Mesodermal cell (in vitro differentiated cells): Measurements from ENCODE around the gene GGNBP2.
"Not testable (repeated sequence)": the region's sequence is repeated elsewhere in the genome, so short reads cannot be mapped to it uniquely, and the experiment has no call there.

Experiments used
- H3K27ac ChIP-seq: 2 replicates; pipeline ENCODE4 v1.7.0; 2013; ENCODE audit warnings: mild to moderate bottlenecking, low read depth, low read length, moderate library complexity; ENCODE audit not compliant: severe bottlenecking
- H3K36me3 ChIP-seq: 2 replicates; pipeline ENCODE4 v1.7.1; 2013; ENCODE audit warnings: mild to moderate bottlenecking, low read length, moderate library complexity; ENCODE audit not compliant: control insufficient read depth, insufficient read depth
- H3K4me1 ChIP-seq: one replicate; pipeline ENCODE4 v1.7.1; 2013; ENCODE audit warnings: mild to moderate bottlenecking, low read length; ENCODE audit not compliant: insufficient read depth, control insufficient read depth, poor library complexity, severe bottlenecking
- H3K4me3 ChIP-seq: 2 replicates; pipeline ENCODE4 v1.7.0; 2013; ENCODE audit warnings: low read length, control low read depth, mild to moderate bottlenecking; ENCODE audit not compliant: insufficient read depth, poor library complexity, severe bottlenecking; ENCODE audit errors: extremely low read depth
- H3K9me3 ChIP-seq: 2 replicates; pipeline ENCODE4 v1.7.1; 2013; ENCODE audit warnings: mild to moderate bottlenecking, low read length, moderate library complexity; ENCODE audit not compliant: control insufficient read depth
- WGBS, 2 experiments: methylation state at CpG; one replicate each; pipeline ENCODE4 v1.1.5; 2013; ENCODE audit warnings: missing lambda C conversion rate in 2 of 2; ENCODE audit not compliant: insufficient coverage in 2 of 2; 5-methylcytosine and 5-hydroxymethylcytosine counted together

The GGNBP2 gene

DNA sequence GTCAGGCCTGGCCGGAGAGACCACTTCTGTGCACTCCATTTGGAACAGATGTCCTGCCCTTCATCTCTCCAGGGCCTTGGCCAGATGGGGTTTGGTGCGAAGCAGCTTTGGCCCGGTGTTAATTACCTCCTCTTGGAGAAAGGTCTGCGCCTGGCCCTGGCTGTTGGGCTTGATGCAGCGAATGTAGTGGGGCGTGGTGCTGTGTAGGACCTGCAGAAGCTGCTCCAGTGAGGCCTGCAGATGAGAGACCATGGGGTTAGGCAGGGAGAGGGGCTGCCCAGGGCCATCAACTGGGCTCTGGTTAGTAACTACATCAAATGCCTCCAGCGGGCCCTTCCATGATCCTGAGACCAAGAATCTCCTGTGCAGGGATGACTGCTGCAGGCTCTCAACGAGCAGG, 39.5 kb upstream of the GGNBP2 start:
- WGBS, 2 experiments: 95 to 97% methylated on average over 7 to 8 of the region's 8 CpGs
- H3K36me3 ChIP-seq: peaks cover 92% of the 10 kb centered on the region
- no peak overlapping the region for H3K27ac ChIP-seq
- peaks cover 4% of the 10 kb centered on the region for H3K4me1 ChIP-seq
- no peaks in the 10 kb centered on the region for H3K9me3 ChIP-seq
- no peak overlapping the region for H3K4me3 ChIP-seq

DNA sequence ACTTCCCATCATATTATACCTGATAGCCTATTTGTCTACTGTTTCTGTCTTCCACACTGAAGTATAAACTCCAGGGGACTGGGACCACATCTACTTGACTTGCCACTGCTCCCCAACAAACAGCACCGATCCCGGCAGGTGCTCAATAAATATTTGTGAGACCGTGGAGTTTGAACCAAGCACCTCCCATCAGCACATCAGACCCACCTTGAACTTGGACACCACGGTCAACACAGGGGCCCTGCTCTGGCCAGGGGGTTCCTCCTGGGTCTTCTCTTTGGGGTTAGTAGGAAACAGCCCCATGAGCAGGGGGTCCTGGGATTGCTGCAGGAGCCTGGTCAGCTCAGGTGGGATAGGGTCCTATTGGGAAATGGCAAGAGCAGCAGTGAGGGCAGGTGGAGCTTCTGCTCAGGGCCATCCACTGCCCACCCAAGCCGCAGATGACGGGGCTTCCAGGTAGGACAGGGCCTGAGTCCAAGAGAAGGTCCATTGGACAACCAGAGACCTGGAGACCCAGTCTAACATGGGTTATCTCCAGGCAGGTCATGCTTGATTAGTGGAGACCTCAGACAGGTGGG, 38.4 kb upstream of the GGNBP2 start:
- WGBS, 2 experiments: 82% methylated on average over 4 to 5 of the region's 6 CpGs
- Histone ChIP-seq H3K27ac (no peak overlapping the region), H3K4me1 (peaks cover 4% of the 10 kb centered on the region), H3K4me3 (no peak overlapping the region), H3K36me3 (peaks cover 95% of the 10 kb centered on the region), H3K9me3 (no peaks in the 10 kb centered on the region)

DNA sequence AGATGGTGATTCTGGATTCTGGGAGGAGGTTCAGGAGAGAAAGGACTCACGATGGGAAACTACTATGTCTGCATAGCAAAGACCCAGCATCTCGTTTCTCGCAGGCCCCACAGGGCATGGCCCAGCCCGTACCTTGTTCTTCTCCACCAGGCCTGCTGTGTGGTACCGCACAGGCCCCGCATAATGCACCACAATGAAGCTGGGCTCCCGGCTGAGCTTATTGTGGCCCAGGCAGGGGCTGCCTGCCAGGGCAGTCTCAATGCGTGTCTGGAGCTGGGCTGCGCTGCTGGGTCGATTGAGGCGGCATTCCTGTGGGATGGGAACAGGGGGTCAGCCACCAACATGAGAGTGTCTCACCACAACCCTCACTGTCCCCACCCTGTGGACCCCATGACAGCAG, 37.9 kb upstream of the GGNBP2 start:
- Histone ChIP-seq H3K27ac (no peak overlapping the region), H3K36me3 (peaks cover 94% of the 10 kb centered on the region)
- WGBS, 2 experiments: 95 to 97% methylated on average over 4 to 9 of the region's 11 CpGs

DNA sequence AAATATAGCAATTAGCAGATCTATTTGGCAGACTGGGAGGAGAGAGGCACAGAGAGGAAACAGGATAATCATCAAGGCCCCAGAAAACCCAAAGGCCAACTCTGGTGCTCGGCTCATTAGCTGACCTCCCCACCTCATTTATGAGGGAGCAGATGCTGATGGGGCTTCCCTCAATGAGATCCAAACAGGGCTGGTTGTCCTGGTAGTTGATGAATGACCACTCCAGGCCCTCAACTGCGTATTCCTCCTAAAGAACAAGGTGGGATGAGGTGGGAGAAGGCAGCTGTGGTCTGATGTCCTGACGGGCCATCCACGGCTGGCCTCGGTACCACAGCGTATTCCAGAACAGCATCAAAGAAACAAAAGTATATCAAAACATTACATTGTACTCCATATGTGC, 37.5 kb upstream of the GGNBP2 start:
- H3K9me3 ChIP-seq: no peaks in the 10 kb centered on the region
- no peaks in the 10 kb centered on the region for H3K4me1 ChIP-seq
- no peak overlapping the region for H3K4me3 ChIP-seq
- 86 to 100% methylated on average over 1 to 2 of the region's 6 CpGs for WGBS, 2 experiments
- peaks cover 92% of the 10 kb centered on the region for H3K36me3 ChIP-seq
- H3K27ac ChIP-seq: no peak overlapping the region

More for the DNA sequence above, 37.9 kb upstream of the GGNBP2 start:
- no peaks in the 10 kb centered on the region for H3K9me3 ChIP-seq
- H3K4me1 ChIP-seq: peaks cover under 1% of the 10 kb centered on the region
- H3K4me3 ChIP-seq: no peak overlapping the region

DNA sequence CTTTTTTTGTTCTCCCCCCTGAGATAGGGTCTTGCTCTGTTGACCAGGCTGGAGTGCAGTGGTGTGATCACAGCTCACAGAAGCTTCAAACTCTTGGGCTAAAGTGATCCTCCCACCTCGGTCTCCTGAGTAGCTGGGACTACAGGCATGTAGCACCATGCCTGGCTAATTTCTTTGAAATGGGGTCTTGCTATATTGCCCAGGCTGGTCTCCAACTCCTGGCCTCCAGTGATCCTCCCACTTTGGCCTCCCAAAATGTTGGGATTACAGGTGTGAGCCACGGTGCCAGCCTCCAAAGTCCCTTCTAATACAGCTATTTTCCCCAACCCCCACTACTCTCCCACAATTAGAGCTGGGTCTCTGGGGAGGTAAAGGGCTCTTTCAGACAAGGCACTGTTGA, 36.3 kb upstream of the GGNBP2 start:
- 83% methylated on average over 1 of the region's 2 CpGs; no CpG with 5 or more reads in 1 of the 2 experiments for WGBS, 2 experiments

DNA sequence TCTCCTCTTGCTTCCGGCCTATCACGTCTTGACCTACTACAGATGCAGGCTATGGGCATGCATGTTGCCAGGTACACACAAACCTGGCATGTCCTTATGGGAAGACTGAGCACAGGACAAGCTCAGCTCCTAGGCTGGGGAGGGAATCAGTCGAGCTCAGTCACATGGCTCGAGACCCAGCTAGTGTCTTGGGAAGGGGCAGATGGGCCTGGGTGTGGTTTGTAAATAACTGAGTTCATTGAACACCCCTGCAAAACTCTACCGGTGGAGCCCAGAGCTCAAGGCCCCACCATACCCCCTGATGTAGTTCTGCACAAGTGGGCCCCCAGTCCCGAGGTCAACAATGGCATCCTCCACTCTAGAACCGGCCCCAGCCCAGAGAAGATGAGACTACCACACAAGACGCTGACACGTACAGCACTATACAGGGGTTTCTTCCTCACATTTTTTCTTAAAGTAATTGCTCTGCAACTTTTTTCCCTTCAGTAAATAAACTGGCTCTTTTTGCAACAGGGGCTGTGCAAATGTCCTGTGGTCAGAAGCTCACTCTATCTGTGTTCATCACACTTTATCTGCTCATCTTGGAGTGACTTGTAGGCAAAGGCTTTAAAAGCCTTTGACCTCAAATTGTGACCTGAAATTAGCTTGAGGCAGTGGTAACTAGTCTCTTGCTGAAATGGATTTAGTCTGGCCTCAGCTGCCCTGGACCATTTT, 35.3 kb upstream of the GGNBP2 start:
- Histone ChIP-seq H3K27ac (no peak overlapping the region), H3K4me3 (no peak overlapping the region), H3K9me3 (no peaks in the 10 kb centered on the region), H3K36me3 (peaks cover 89% of the 10 kb centered on the region), H3K4me1 (no peaks in the 10 kb centered on the region)
- 96 to 99% methylated on average over 8 of the region's 9 CpGs for WGBS, 2 experiments

More for the DNA sequence above, 36.3 kb upstream of the GGNBP2 start:
- H3K9me3 ChIP-seq, H3K4me3 ChIP-seq, H3K4me1 ChIP-seq, H3K27ac ChIP-seq: not testable (repeated sequence)
- peaks cover 89% of the 10 kb centered on the region for H3K36me3 ChIP-seq

DNA sequence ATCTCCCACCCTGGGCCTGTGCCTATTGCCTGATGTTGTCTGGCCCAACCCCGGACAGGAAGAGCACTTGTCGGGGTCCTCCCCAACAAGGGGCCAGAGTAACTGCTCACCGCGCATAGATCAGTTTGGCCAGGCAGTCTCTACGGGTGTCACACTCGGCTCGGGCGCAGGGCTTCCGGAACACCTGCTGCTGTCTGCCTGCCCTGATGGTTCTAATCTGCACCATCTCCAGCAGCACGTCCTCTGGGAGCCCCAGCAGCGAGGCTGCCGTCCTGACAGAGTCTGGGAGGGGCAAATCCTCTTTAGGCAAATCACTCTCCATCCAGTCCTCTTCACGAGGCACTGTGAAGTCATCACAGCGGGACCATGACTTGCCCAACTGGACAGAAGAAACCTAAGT, 34.1 kb upstream of the GGNBP2 start:
- WGBS, 2 experiments: 86 to 99% methylated on average over 12 to 14 of the region's 14 CpGs
- Histone ChIP-seq H3K4me3 (no peak overlapping the region), H3K9me3 (no peaks in the 10 kb centered on the region), H3K27ac (no peak overlapping the region), H3K4me1 (no peaks in the 10 kb centered on the region), H3K36me3 (peaks cover 89% of the 10 kb centered on the region)

DNA sequence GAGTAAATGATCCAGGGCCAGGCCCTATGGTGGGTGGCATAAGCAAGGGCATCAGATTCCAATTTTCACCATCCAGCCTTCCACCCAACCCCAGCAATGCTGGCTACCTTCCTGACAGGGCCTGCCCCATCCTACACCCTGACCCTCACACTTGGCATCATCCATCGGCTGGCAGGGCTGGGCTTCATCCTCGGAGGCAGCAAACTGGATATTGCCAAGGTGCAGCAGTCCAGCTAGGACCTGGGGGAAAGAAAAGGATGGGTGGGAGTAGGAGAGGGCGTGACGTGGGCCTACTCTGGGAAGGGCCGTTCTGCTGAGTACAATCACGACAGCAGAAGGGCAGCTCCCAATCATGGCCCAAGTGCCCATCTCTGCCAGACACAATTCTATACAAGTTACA, 33.5 kb upstream of the GGNBP2 start:
- Histone ChIP-seq H3K27ac (no peak overlapping the region), H3K36me3 (peaks cover 88% of the 10 kb centered on the region), H3K4me1 (no peaks in the 10 kb centered on the region), H3K9me3 (no peaks in the 10 kb centered on the region), H3K4me3 (no peak overlapping the region)
- 97 to 100% methylated on average over 2 to 6 of the region's 6 CpGs for WGBS, 2 experiments

DNA sequence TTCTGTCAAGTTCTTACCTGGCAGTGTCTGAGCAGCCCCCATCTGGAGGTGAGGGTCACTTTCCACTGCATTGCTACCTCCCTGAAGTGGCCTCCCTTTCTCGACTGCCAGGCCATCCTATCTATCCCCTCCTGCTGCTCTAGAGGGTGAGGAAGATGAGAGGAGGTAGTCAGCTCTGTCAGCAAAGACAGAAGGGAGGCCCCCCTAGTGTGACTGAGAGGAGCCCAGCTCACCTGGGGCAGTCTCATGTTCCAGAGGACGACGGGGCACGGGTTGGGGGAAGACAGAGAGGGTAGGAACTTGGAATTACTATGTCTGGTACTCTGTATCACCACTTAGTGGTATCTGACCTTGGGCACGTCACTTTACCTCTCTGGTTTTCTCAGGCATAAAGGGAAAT, 32.1 kb upstream of the GGNBP2 start:
- no peaks in the 10 kb centered on the region for H3K4me1 ChIP-seq
- H3K27ac ChIP-seq: no peak overlapping the region
- 88% methylated on average over 1 of the region's 5 CpGs; no CpG with 5 or more reads in 1 of the 2 experiments for WGBS, 2 experiments
- peaks cover 82% of the 10 kb centered on the region for H3K36me3 ChIP-seq
- no peak overlapping the region for H3K4me3 ChIP-seq
- no peaks in the 10 kb centered on the region for H3K9me3 ChIP-seq

DNA sequence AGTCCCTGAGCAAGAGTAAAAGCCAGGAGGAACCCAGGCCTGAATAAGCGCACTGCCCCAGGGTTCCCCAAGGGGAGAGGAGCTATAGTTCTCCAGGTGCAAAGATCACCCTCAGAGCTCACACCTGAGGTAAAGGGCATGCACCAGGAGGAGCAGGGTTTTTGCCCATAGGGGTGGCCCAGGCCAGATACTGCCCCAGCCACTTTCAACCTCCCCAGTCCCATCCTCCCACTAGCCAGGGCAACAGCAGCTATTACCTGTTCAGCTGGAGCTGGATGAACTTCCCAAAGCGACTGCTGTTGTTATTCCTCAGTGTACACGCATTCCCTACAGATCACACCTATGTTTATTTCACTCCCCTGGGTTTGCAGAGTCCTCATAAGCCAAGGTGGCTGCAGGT, 29.9 kb upstream of the GGNBP2 start:
- 91 to 93% methylated on average over 3 of the region's 3 CpGs for WGBS, 2 experiments
- Histone ChIP-seq H3K27ac (no peak overlapping the region), H3K4me3 (no peak overlapping the region), H3K36me3 (peaks cover 72% of the 10 kb centered on the region), H3K4me1 (no peaks in the 10 kb centered on the region), H3K9me3 (no peaks in the 10 kb centered on the region)

DNA sequence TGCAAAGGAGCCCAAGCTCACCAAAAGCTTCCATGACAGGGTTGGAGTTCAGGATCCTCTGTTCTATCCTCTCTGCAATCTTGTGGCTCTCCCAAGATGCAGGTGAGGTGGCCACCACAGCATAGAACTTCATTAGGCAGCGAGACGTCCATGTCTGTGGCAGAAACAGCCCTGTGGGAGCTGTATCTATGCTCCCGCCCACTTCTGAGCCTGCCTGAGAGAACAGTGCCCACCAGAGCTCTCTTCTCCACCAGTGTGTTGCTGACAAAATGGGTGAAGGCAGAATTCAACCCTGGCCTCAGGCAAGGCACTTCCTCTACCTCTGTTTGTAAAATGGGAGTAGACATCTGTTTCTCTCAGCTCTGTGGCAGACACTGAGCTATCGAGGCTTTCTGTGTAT, 28.9 kb upstream of the GGNBP2 start:
- Histone ChIP-seq H3K4me1 (no peaks in the 10 kb centered on the region), H3K36me3 (peaks cover 71% of the 10 kb centered on the region), H3K4me3 (no peak overlapping the region), H3K27ac (no peak overlapping the region), H3K9me3 (no peaks in the 10 kb centered on the region)
- WGBS, 2 experiments: 95% methylated on average over 3 of the region's 4 CpGs
